GF-D8 (cell line): Measurements from ENCODE around the gene NTRK3.

Experiments
- DNase-seq: peaks from one replicate; lab custom pipeline; 2025; lab: John Stamatoyannopoulos, UW

The NTRK3 gene

GRCh38 chr15:88256279-88257230 lies at the start of gene NTRK3:
Gene NTRK3, minus strand, starts transcription at chr15:88256739. Its CDS starts 586 bp downstream, at chr15:88256153.
- no peak for DNase-seq

DNA sequence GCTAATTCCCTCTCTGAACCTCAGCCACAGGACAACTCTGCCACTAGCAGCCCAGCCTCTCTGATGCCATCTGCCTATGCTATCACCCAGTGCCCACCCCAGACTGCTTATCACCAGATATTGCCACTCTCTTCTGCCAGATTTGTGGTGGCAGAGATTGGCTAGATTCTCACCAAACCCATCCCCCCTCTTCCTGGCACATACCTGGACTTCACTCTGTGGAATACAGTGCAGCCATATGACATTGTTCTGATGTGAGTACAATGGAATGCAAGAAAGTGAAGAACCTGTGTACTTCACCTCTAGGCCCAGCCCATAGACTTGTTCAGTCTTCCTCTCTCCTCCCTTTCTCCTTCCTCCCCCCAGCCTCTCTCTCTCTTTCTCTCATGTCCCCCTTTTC lies 46.9 kb upstream of the NTRK3 start:
- no peak for DNase-seq

- no peak for DNase-seq
Measured at GRCh38 chr15:88302373-88302772, 45.8 kb upstream of the NTRK3 start.

GRCh38 chr15:88301311-88301710 lies 44.8 kb upstream of the NTRK3 start:
- no peak for DNase-seq

DNA sequence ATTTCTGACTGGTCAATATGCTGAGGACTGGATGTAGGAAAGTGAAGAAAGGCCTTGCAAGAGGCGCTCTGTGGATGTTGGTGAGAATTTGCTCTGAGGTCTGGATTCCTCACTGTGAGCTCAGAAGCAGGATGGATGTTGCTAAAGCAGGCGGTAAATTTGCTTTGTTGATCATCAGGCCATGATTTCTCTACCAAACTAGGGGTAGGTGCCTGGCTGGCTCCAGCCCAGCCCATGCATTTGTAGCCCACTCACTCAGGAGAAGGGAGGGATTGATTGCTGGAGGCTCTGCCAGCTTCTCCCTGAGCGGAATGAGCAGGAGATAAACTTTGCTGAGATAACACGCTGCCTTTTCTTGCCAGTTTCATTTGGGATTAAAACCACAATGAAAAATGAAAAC lies 44.3 kb upstream of the NTRK3 start:
- DNase-seq, result no peak

DNA sequence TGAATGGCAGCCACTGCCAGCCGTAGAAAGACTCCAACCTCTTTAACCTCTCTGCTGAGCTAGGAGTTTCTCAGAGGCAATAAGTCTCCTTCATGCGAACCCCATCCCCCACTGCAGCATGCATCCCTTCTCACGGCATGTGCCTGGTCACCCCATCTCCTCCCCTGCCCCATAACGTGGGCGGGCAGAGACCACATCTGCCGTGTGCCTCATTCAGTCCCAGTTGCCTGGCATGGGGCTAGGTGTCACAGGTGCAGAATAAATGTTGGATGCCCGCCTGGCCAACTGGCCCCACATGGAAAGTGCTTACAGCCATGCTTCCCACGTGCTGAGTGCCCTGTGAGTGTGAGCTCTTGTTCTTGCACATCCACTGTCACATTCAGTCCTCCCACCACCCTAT lies 43.5 kb upstream of the NTRK3 start:
- DNase-seq, result no peak

DNA sequence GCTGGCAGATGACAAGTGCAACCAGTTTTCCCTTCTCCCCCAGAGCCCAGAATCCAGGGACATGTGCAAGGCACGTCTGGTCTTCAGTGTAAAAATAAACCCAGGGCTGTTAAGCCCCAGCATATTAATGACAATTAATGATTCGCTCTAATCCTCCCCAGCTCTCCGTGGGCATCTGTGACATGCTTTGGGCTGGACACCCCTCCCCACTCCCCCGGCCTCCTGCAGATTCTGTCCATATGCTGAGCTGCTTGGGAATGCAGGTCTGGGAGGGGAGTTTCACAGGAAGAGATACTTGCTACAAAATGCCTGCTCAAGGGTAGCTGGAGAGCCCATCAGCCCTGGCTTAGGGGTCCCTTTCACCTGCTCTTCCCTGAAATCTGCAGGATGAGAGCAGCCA lies 43.0 kb upstream of the NTRK3 start:
- no peak for DNase-seq

- DNase-seq, result no peak
Measured at GRCh38 chr15:88288661-88289060, 32.1 kb upstream of the NTRK3 start.

- no peak for DNase-seq
Measured at GRCh38 chr15:88288206-88288605, 31.7 kb upstream of the NTRK3 start.

DNA sequence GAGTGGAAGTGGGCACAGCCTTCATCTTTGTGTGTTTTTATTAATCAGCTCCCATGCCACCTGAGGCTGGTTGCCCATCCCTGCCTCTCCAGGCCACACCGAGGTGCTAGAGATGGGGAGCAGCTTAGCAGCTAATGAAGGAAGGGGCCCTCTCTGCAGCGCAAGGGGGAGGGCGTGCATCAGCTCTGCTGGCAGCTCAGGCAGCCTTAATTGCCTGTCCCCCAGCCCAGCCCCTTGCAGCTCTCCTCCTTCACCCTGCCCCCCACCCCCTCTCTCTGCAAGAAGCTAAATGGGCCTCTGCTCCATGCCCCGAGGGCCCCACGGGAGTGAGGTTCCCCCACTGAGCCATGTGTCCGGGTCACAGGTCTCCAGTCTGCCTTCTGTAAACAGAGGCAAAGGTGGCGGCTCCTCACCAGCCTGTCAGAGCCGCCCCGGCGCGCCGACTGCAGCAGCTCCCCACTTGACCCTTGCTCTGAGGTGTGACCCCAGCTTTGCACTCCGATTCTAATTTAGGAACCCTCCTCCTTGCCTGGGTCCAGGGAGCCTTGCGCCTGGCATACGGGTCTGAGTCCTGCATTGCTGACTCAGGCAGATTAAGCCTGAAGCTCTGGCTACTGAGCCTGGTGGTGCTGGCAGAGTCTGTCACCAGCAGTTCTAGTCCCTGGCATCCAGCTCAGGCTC lies 27.9 kb upstream of the NTRK3 start:
- no peak for DNase-seq

- no peak for DNase-seq
Measured at GRCh38 chr15:88282614-88283013, 26.1 kb upstream of the NTRK3 start.

DNA sequence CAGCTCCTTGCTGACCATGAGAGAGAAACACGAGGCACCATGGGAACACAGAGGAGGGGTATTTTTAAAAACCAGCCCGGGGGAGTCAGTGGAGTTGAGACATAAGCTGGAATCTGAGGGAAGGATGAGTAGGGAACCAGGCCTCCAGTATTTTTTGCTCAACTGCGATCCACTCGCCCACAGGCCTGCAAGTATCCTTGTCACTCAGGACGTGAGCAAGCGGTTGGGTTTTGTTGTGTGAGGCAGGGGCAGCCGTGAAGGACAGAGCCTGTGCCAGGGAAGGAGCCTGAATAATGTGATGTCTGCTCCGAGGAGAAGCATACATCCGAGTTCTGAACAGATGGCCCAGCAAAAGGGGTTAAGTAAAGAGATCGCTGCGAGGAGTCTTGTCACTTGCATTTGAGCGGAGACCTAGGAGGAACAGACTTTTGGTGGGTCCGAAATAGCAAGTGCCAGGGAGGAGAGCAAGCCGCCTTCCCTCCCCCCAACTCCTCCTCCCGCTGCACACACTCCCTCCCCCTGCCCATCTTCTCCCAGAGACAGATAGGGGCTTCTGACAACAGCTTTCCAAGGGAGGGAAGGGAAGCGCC lies 20.4 kb upstream of the NTRK3 start:
- DNase-seq, result no peak

- DNase-seq, result no peak
Measured at GRCh38 chr15:88275804-88276203, 19.3 kb upstream of the NTRK3 start.

DNA sequence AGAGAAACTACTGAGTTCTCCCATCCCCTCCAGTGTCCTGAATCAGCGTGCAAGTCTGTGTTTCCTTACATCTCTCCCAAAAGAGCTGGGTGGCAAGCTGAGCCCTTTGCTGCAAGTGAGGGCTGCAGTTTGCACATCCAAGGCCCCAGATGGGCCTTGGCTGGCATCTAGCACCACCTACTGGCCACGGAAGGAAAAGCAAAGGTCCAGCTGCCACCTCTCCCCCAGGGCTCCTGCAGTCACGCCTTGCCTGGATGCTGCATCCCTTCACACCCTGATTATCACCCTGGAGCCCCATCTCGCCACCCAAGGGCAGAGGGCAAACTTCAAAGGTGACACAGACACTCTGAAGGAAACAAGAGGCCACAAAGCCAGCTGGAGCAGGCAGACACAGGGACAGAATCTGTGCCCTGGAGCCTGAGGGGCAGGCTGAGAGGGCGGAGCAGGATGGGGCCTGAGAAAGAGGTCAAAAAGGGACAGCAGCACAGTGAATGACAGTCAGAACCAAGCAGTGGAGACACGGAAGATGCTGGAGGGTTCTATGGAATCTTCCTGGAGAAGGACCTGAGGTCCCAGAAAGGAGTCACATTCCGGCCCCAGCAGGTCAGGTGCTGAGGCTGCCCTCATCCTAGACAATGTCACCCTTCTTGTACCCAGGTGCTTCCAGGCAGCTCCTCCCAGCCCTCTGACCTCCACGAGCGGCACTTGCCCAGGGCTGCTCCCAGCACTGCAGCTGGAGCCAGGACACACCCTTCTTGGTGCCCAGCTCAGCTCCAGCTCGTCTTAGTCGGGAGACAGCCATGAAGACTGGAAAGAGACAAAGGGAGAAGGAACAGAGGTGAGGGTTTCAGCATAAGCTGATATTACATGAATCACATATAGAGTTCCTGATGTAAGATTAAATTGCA lies 18.3 kb upstream of the NTRK3 start:
- no peak for DNase-seq

GRCh38 chr15:88272421-88272820 lies 15.9 kb upstream of the NTRK3 start:
- no peak for DNase-seq

GRCh38 chr15:88269356-88270062 lies 13.0 kb upstream of the NTRK3 start:
- DNase-seq, result no peak

GRCh38 chr15:88267720-88268119 lies 11.2 kb upstream of the NTRK3 start:
- DNase-seq, result no peak

DNA sequence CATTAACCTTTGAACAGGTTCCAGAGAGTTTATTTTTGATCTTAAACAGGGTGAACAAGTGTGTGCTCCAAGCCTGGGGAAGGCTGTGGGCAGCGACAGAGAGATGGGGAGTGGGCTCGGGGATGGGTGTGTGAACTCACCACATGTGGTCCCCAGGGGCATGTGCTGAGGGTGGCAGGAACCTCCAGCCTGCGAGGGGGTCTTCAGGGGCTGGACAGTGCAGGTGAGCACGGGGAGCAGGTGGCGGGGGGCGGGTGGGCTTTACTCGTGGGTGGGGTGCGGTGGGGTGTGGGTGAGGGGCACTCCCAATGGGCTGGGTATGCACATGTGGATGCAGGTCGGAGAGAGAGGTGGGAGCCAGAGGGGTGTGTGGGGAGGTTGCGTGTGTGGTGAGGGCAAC lies 9.6 kb upstream of the NTRK3 start:
- no peak for DNase-seq

- DNase-seq, result no peak
Measured at GRCh38 chr15:88264622-88265021, 8.1 kb upstream of the NTRK3 start.

- no peak for DNase-seq
Measured at GRCh38 chr15:88262064-88262463, 5.5 kb upstream of the NTRK3 start.

GRCh38 chr15:88258093-88258641 lies 1.6 kb upstream of the NTRK3 start:
- no peak for DNase-seq
